HG03064 (cell line): ENCODE data around the gene ARHGAP15.

ENCODE experiments used
- ATAC-seq: cut with Tn5 transposase; IDR thresholded peaks from one replicate; pipeline ENCODE4 v1.9.1; 2021; ENCODE audit warnings: low read depth; ENCODE audit not compliant: unreplicated experiment

Gene ARHGAP15

GRCh38 chr2:143698888-143699570, 569.8 kb downstream of the ARHGAP15 start:
- no peak for ATAC-seq

- ATAC-seq, result no peak
These were observed 571.6 kb downstream of the ARHGAP15 start for GRCh38 chr2:143700865-143701264.

- no peak for ATAC-seq
These were observed 572.6 kb downstream of the ARHGAP15 start for GRCh38 chr2:143701785-143702184.

- no peak for ATAC-seq
These were observed 573.7 kb downstream of the ARHGAP15 start for GRCh38 chr2:143702931-143703330.

- ATAC-seq, result peak; percentile 87
These were observed 575.4 kb downstream of the ARHGAP15 start for GRCh38 chr2:143704451-143705106.

GRCh38 chr2:143705108-143705707, 576.0 kb downstream of the ARHGAP15 start:
- ATAC-seq, result no peak

- ATAC-seq, result no peak
These were observed 577.1 kb downstream of the ARHGAP15 start for GRCh38 chr2:143706354-143706753.

- ATAC-seq, result no peak
These were observed 579.5 kb downstream of the ARHGAP15 start for GRCh38 chr2:143708682-143709081.

GRCh38 chr2:143710196-143710595, 581.0 kb downstream of the ARHGAP15 start:
- no peak for ATAC-seq

- ATAC-seq, result no peak
These were observed 581.7 kb downstream of the ARHGAP15 start for GRCh38 chr2:143710879-143711278.

GRCh38 chr2:143716522-143716921, 587.3 kb downstream of the ARHGAP15 start:
- no peak for ATAC-seq

- no peak for ATAC-seq
These were observed 587.8 kb downstream of the ARHGAP15 start for GRCh38 chr2:143717053-143717452.

GRCh38 chr2:143717536-143718168, 588.4 kb downstream of the ARHGAP15 start:
- no peak for ATAC-seq

- ATAC-seq, result no peak
These were observed 589.5 kb downstream of the ARHGAP15 start for GRCh38 chr2:143718745-143719144.

GRCh38 chr2:143719406-143719805, 590.2 kb downstream of the ARHGAP15 start:
- ATAC-seq, result no peak

GRCh38 chr2:143720095-143720664, 591.0 kb downstream of the ARHGAP15 start:
- no peak for ATAC-seq

GRCh38 chr2:143725400-143725799, 596.2 kb downstream of the ARHGAP15 start:
- no peak for ATAC-seq

- no peak for ATAC-seq
These were observed 597.1 kb downstream of the ARHGAP15 start for GRCh38 chr2:143726151-143726845.

- ATAC-seq, result no peak
These were observed 599.3 kb downstream of the ARHGAP15 start for GRCh38 chr2:143728498-143728897.

GRCh38 chr2:143729296-143729814, 600.1 kb downstream of the ARHGAP15 start:
- ATAC-seq, result no peak
